GM19455 (cell line): ENCODE results near the gene AGAP2.

Source experiments
- ATAC-seq: cut with Tn5 transposase; IDR thresholded peaks from one replicate; pipeline ENCODE4 v1.9.1; 2021; ENCODE audit not compliant: unreplicated experiment

AGAP2 gene

GRCh38 chr12:57737467-57738460 is 778 bp downstream of the AGAP2 start:
- no peak for ATAC-seq

- no peak for ATAC-seq
Observed at GRCh38 chr12:57736741-57737466, 1.6 kb downstream of the AGAP2 start.

GRCh38 chr12:57735952-57736740 is 2.4 kb downstream of the AGAP2 start:
- no peak for ATAC-seq

GRCh38 chr12:57735198-57735855 is 3.2 kb downstream of the AGAP2 start:
- no peak for ATAC-seq

- ATAC-seq = no peak
Observed at GRCh38 chr12:57734591-57734990, 4.0 kb downstream of the AGAP2 start.

- ATAC-seq = no peak
Observed at GRCh38 chr12:57733928-57734327, 4.6 kb downstream of the AGAP2 start.

GRCh38 chr12:57732726-57733593 is 5.6 kb downstream of the AGAP2 start:
- no peak for ATAC-seq

GRCh38 chr12:57732270-57732669 is 6.3 kb downstream of the AGAP2 start:
- no peak for ATAC-seq

- ATAC-seq = no peak
Observed at GRCh38 chr12:57731411-57732080, 7.0 kb downstream of the AGAP2 start.

- no peak for ATAC-seq
Observed at GRCh38 chr12:57730336-57731067, 8.0 kb downstream of the AGAP2 start.

- no peak for ATAC-seq
Observed at GRCh38 chr12:57729321-57729844, 9.2 kb downstream of the AGAP2 start.

GRCh38 chr12:57727758-57728395 is 10.7 kb downstream of the AGAP2 start:
- no peak for ATAC-seq

- ATAC-seq = no peak
Observed at GRCh38 chr12:57726884-57727757, 11.4 kb downstream of the AGAP2 start.

- ATAC-seq = no peak
Observed at GRCh38 chr12:57726151-57726883, 12.2 kb downstream of the AGAP2 start.

GRCh38 chr12:57725851-57726150 is 12.7 kb downstream of the AGAP2 start:
- no peak for ATAC-seq
